ENCODE measurements around the gene SPDYE18. TPM values are rescaled to one million over a fixed set of nuclear protein-coding genes. Genes with fewer than 3 reads are reported as not detected.
"Not testable (repeated sequence)": the region's sequence is repeated elsewhere in the genome, so short reads cannot be mapped to it uniquely, and the experiment has no call there.

Gene SPDYE18
- total and polyA plus RNA-seq, 10 of the 15 experiments (the other 5 are each of a cell fraction or from before 2014, with no cell fraction given): 0.23 to 0.74 (median 0.29) TPM; not detected in 3

GRCh38 chr7:77065869-77066268, 3.5 kb upstream of the SPDYE18 start:
- in situ Hi-C loops (cut with MboI); H3K4me3 ChIP-seq; H3K36me3 ChIP-seq (ENCODE audit: control insufficient read depth in 2 of 2, insufficient read depth in 2 of 2, low read length in 1 of 2); ATAC-seq; H3K9me3 ChIP-seq (replicated peaks; ENCODE audit: control insufficient read depth, insufficient read depth, low read length); FAIRE-seq; H3K79me2 ChIP-seq (ENCODE audit: control insufficient read depth, insufficient read depth, low read length); H3K9ac ChIP-seq (ENCODE audit: control insufficient read depth, insufficient read depth, low read length); H3K4me2 ChIP-seq (ENCODE audit: control insufficient read depth, insufficient read depth); RAD21 ChIA-PET (ENCODE audit: unreplicated experiment); H4K20me1 ChIP-seq (ENCODE audit: control insufficient read depth, insufficient read depth); H3K27me3 ChIP-seq (replicated peaks in 1 of 2; ENCODE audit: control insufficient read depth in 2 of 2, insufficient read depth in 2 of 2, low read length in 1 of 2); POLR2A ChIA-PET; H2AFZ ChIP-seq (ENCODE audit: control insufficient read depth, low read depth, low read length); DNase-seq (ENCODE audit: low read depth, low spot score); H3K4me1 ChIP-seq (ENCODE audit: control insufficient read depth, insufficient read depth, low read length); intact Hi-C loops (cut with micrococcal nuclease; ENCODE audit: unreplicated experiment); SMC1A ChIA-PET (ENCODE audit: uncharacterized antibody, unreplicated experiment); H3K27ac ChIP-seq (ENCODE audit: control insufficient read depth, insufficient read depth); BruUV-seq (replicated peaks); CTCF ChIA-PET: not testable (repeated sequence)
- 86% methylated on average over 7 of the region's 7 CpGs for WGBS (ENCODE audit: insufficient coverage, insufficient replicate concordance, low lambda C conversion rate, missing lambda C conversion rate)

- H3K9ac ChIP-seq (ENCODE audit: control insufficient read depth, insufficient read depth, low read length); SMC1A ChIA-PET (ENCODE audit: uncharacterized antibody, unreplicated experiment); H3K36me3 ChIP-seq (ENCODE audit: control insufficient read depth in 2 of 2, insufficient read depth in 2 of 2, low read length in 1 of 2); CTCF ChIA-PET; POLR2A ChIA-PET; H3K27ac ChIP-seq (ENCODE audit: control insufficient read depth, insufficient read depth); RAD21 ChIA-PET (ENCODE audit: unreplicated experiment); FAIRE-seq; in situ Hi-C loops (cut with MboI); H3K9me3 ChIP-seq (replicated peaks; ENCODE audit: control insufficient read depth, insufficient read depth, low read length); H3K27me3 ChIP-seq (replicated peaks in 1 of 2; ENCODE audit: control insufficient read depth in 2 of 2, insufficient read depth in 2 of 2, low read length in 1 of 2); H3K4me1 ChIP-seq (ENCODE audit: control insufficient read depth, insufficient read depth, low read length); H2AFZ ChIP-seq (ENCODE audit: control insufficient read depth, low read depth, low read length); intact Hi-C loops (cut with micrococcal nuclease; ENCODE audit: unreplicated experiment); H3K4me2 ChIP-seq (ENCODE audit: control insufficient read depth, insufficient read depth); H3K4me3 ChIP-seq; H3K79me2 ChIP-seq (ENCODE audit: control insufficient read depth, insufficient read depth, low read length); H4K20me1 ChIP-seq (ENCODE audit: control insufficient read depth, insufficient read depth); ATAC-seq; DNase-seq (ENCODE audit: low read depth, low spot score): not testable (repeated sequence)
- BruUV-seq (replicated peaks): TSS peak; percentile 86
- 95% methylated on average over 3 of the region's 4 CpGs for WGBS (ENCODE audit: insufficient coverage, insufficient replicate concordance, low lambda C conversion rate, missing lambda C conversion rate)
These were observed 1.4 kb upstream of the SPDYE18 start for GRCh38 chr7:77063732-77064131.

- in situ Hi-C loops (cut with MboI); H3K4me2 ChIP-seq (ENCODE audit: control insufficient read depth, insufficient read depth); ATAC-seq; intact Hi-C loops (cut with micrococcal nuclease; ENCODE audit: unreplicated experiment); H3K27me3 ChIP-seq (replicated peaks in 1 of 2; ENCODE audit: control insufficient read depth in 2 of 2, insufficient read depth in 2 of 2, low read length in 1 of 2); H2AFZ ChIP-seq (ENCODE audit: control insufficient read depth, low read depth, low read length); RAD21 ChIA-PET (ENCODE audit: unreplicated experiment); H3K9ac ChIP-seq (ENCODE audit: control insufficient read depth, insufficient read depth, low read length); SMC1A ChIA-PET (ENCODE audit: uncharacterized antibody, unreplicated experiment); H3K9me3 ChIP-seq (replicated peaks; ENCODE audit: control insufficient read depth, insufficient read depth, low read length); H3K27ac ChIP-seq (ENCODE audit: control insufficient read depth, insufficient read depth); POLR2A ChIA-PET; BruUV-seq (replicated peaks); H3K4me3 ChIP-seq; H4K20me1 ChIP-seq (ENCODE audit: control insufficient read depth, insufficient read depth); H3K79me2 ChIP-seq (ENCODE audit: control insufficient read depth, insufficient read depth, low read length); DNase-seq (ENCODE audit: low read depth, low spot score); FAIRE-seq; CTCF ChIA-PET; H3K36me3 ChIP-seq (ENCODE audit: control insufficient read depth in 2 of 2, insufficient read depth in 2 of 2, low read length in 1 of 2); H3K4me1 ChIP-seq (ENCODE audit: control insufficient read depth, insufficient read depth, low read length): not testable (repeated sequence)
- WGBS (ENCODE audit: insufficient coverage, insufficient replicate concordance, low lambda C conversion rate, missing lambda C conversion rate): 100% methylated on average over 1 of the region's 8 CpGs
These were observed 30.1 kb downstream of the SPDYE18 start, which contains the start of gene SPDYE17 for GRCh38 chr7:77032261-77032660. TSS of gene SPDYE17 (minus strand) at chr7:77032361. CDS start at chr7:77030570, 1,791 bp downstream.

- H3K4me1 ChIP-seq (ENCODE audit: control insufficient read depth, insufficient read depth, low read length); H3K27me3 ChIP-seq (replicated peaks in 1 of 2; ENCODE audit: control insufficient read depth in 2 of 2, insufficient read depth in 2 of 2, low read length in 1 of 2); H3K36me3 ChIP-seq (ENCODE audit: control insufficient read depth in 2 of 2, insufficient read depth in 2 of 2, low read length in 1 of 2); H2AFZ ChIP-seq (ENCODE audit: control insufficient read depth, low read depth, low read length); SMC1A ChIA-PET (ENCODE audit: uncharacterized antibody, unreplicated experiment); H3K4me2 ChIP-seq (ENCODE audit: control insufficient read depth, insufficient read depth); RAD21 ChIA-PET (ENCODE audit: unreplicated experiment); FAIRE-seq; intact Hi-C loops (cut with micrococcal nuclease; ENCODE audit: unreplicated experiment); BruUV-seq (replicated peaks); POLR2A ChIA-PET; in situ Hi-C loops (cut with MboI); H4K20me1 ChIP-seq (ENCODE audit: control insufficient read depth, insufficient read depth); H3K9ac ChIP-seq (ENCODE audit: control insufficient read depth, insufficient read depth, low read length); H3K27ac ChIP-seq (ENCODE audit: control insufficient read depth, insufficient read depth); DNase-seq (ENCODE audit: low read depth, low spot score); CTCF ChIA-PET; H3K9me3 ChIP-seq (replicated peaks; ENCODE audit: control insufficient read depth, insufficient read depth, low read length); H3K4me3 ChIP-seq; ATAC-seq; H3K79me2 ChIP-seq (ENCODE audit: control insufficient read depth, insufficient read depth, low read length): not testable (repeated sequence)
- 100% methylated on average over 7 of the region's 10 CpGs for WGBS (ENCODE audit: insufficient coverage, insufficient replicate concordance, low lambda C conversion rate, missing lambda C conversion rate)
These were observed 36.0 kb downstream of the SPDYE18 start for GRCh38 chr7:77026349-77026748.

Data from GM12878 (cell line).